GM12878 (cell line): ENCODE data around the gene CACNG4. TPM values are rescaled to one million over a fixed set of nuclear protein-coding genes. Genes with fewer than 3 reads are reported as not detected.

Experiments used
- E4F1 ChIP-seq: fragments of 450-650 bp; IDR thresholded peaks from 2 replicates; pipeline ENCODE4 v1.6.1; 2018; ENCODE audit warnings: borderline replicate concordance, mild to moderate bottlenecking; ENCODE audit not compliant: partially characterized antibody
- EED ChIP-seq: sonication (generic); IDR thresholded peaks from 2 replicates; pipeline ENCODE4 v1.6.1; 2016; ENCODE audit warnings: antibody characterized with exemption, low read depth
- ESRRA ChIP-seq: IDR thresholded peaks from 2 replicates; pipeline ENCODE4 v1.6.1; 2012; ENCODE audit warnings: mild to moderate bottlenecking, low read length, improper control_type of control experiment
- IRF4 ChIP-seq: IDR thresholded peaks from 2 replicates; pipeline ENCODE4 v1.6.1; 2011; ENCODE audit warnings: low read depth, low read length
- JUND ChIP-seq: IDR thresholded peaks from 2 replicates; pipeline ENCODE4 v1.6.1; 2012; ENCODE audit warnings: low read depth, mild to moderate bottlenecking, low read length, improper control_type of control experiment, moderate library complexity
- KAT2A ChIP-seq: conservative IDR thresholded peaks from 2 replicates; pipeline ENCODE4 v1.6.1; 2011; ENCODE audit warnings: low read depth, low read length; ENCODE audit not compliant: control insufficient read depth
- KDM1A ChIP-seq: fragments of 200-600 bp; sonication (generic); IDR thresholded peaks from 2 replicates; pipeline ENCODE4 v1.6.1; 2016; ENCODE audit warnings: borderline replicate concordance
- MEF2A ChIP-seq: IDR thresholded peaks from 2 replicates; pipeline ENCODE4 v1.6.1; 2011; ENCODE audit warnings: low read depth, mild to moderate bottlenecking, low read length, moderate library complexity; ENCODE audit not compliant: insufficient read depth
- MEF2B ChIP-seq: fragments of 450-650 bp; IDR thresholded peaks from 2 replicates; pipeline ENCODE4 v1.6.1; 2018; ENCODE audit warnings: mild to moderate bottlenecking, moderate library complexity; ENCODE audit not compliant: partially characterized antibody, poor library complexity, severe bottlenecking
- MYB ChIP-seq: fragments of 150-350 bp; IDR thresholded peaks from 2 replicates; pipeline ENCODE4 v1.6.1; 2014; ENCODE audit warnings: mild to moderate bottlenecking, low read depth, low read length, borderline replicate concordance
- NBN ChIP-seq: fragments of 450-650 bp; IDR thresholded peaks from 2 replicates; pipeline ENCODE4 v1.6.1; 2016
- NFXL1 ChIP-seq: fragments of 450-650 bp; IDR thresholded peaks from 2 replicates; pipeline ENCODE4 v1.6.1; 2017; ENCODE audit warnings: antibody characterized with exemption, mild to moderate bottlenecking, borderline replicate concordance
- POLR2A ChIP-seq: IDR thresholded peaks from 2 replicates; pipeline ENCODE4 v1.6.1; 2011; ENCODE audit warnings: low read depth, mild to moderate bottlenecking, low read length
- RAD51 ChIP-seq: fragments of 450-650 bp; IDR thresholded peaks from 2 replicates; pipeline ENCODE4 v1.6.1; 2016; ENCODE audit warnings: moderate library complexity, mild to moderate bottlenecking, inconsistent platforms
- RBBP5 ChIP-seq: fragments of 200-600 bp; sonication (generic); conservative IDR thresholded peaks from 2 replicates; pipeline ENCODE4 v1.6.1; 2016
- USF1 ChIP-seq: IDR thresholded peaks from 2 replicates; pipeline ENCODE4 v1.6.1; 2011; ENCODE audit warnings: borderline replicate concordance, low read depth, mild to moderate bottlenecking, moderate library complexity, mixed read lengths, low read length; ENCODE audit not compliant: insufficient read depth; ENCODE audit errors: extremely low read length
- YY1 ChIP-seq: IDR thresholded peaks from 2 replicates; pipeline ENCODE4 v1.6.1; 2011; ENCODE audit warnings: low read depth, mild to moderate bottlenecking, low read length
- ZBED1 ChIP-seq: IDR thresholded peaks from 2 replicates; pipeline ENCODE4 v1.6.1; 2016; ENCODE audit warnings: borderline replicate concordance
- ZBTB11 ChIP-seq: fragments of 450-650 bp; formaldehyde crosslinking; IDR thresholded peaks from 2 replicates; pipeline ENCODE4 v1.5.0; 2022; ENCODE audit warnings: mild to moderate bottlenecking, missing genetic modification characterization
- ZBTB40 ChIP-seq: fragments of 450-650 bp; IDR thresholded peaks from 2 replicates; pipeline ENCODE4 v1.6.1; 2016; ENCODE audit warnings: mild to moderate bottlenecking, moderate library complexity, borderline replicate concordance
- polyA plus RNA-seq, 11 experiments: library from polyadenylated mRNA; depleted of rRNA in 4 of 11; unstranded in 6 of 11; stranded (reverse) in 5 of 11; fragments of >200 nt; fragmentation: Nextera tagmentation in 4 of 11; fragmentation: Illumina TruSeq in 1 of 11; extraction: Ambion mirVana in 4 of 11; extraction: Trizol in 1 of 11; gene quantifications; 1 replicate in 1 of 11; 2 replicates in 10 of 11; pipeline versions ENCODE4 v1.2.1 to v1.2.3, GENCODE V29; 2011 to 2016; ENCODE audit warnings: inconsistent platforms in 2 of 11, missing spikeins in 2 of 11, low read depth in 1 of 11
- total RNA-seq, 4 experiments: library from RNA; depleted of rRNA in 3 of 4; stranded (reverse); fragments of >200 nt in 3 of 4; fragmentation: Illumina TruSeq in 1 of 4; extraction: Trizol in 1 of 4; gene quantifications; 2 replicates each; pipeline versions ENCODE4 v1.2.1 to v1.2.3, GENCODE V29; 2013 to 2021

The CACNG4 gene
- total and polyA plus RNA-seq, 10 of the 15 experiments (the other 5 are each of a cell fraction or from before 2014, with no cell fraction given), result 0.08 TPM; not detected in 8

GRCh38 chr17:67082107-67082506 is 117.6 kb downstream of the CACNG4 start (continued):
- TF ChIP-seq ZBTB11 (CRISPR knock-in tag) (no peak), E4F1 (no peak), POLR2A (no peak), MEF2A (0 out of 2 replicates have a peak, but pooled peaks have one; percentile 38), JUND (no peak), RAD51 (peak; percentile 35; the same call in 1 of the 2 replicates), NFXL1 (no peak), YY1 (no peak), ZBED1 (no peak), MYB (no peak), USF1 (no peak), NBN (no peak), MEF2B (no peak), ZBTB40 (no peak), IRF4 (no peak), KAT2A (no peak), ESRRA (no peak), RBBP5 (no peak), EED (no peak), KDM1A (no peak)
